Activated naive CD8-positive, alpha-beta T cell treated with anti-CD3 and anti-CD28 coated beads, Interleukin-2, amount 50 U/mL, for 24 hours (primary cell): ENCODE results near the gene ANO9.
A peak's percentile ranks its signal among the peaks of the same experiment; 100 is the strongest.

ENCODE experiments used
- ATAC-seq: fragments of 150-1000 bp; cut with Tn5 transposase; one replicate; pipeline ENCODE4 v1.10.0; 2021
- DNase-seq: peaks from one replicate; pipeline ENCODE4 v3.0.0; 2021
- H3K27ac Mint-ChIP-seq: one replicate; pipeline ENCODE4 v1.8.0; 2021; ENCODE audit warnings: mild to moderate bottlenecking, mixed read lengths
- H3K27me3 Mint-ChIP-seq: one replicate; pipeline ENCODE4 v1.8.0; 2021; ENCODE audit warnings: mixed read lengths
- H3K36me3 Mint-ChIP-seq: one replicate; pipeline ENCODE4 v1.8.0; 2021; ENCODE audit warnings: low read depth, mixed read lengths
- H3K4me1 Mint-ChIP-seq: one replicate; pipeline ENCODE4 v1.8.0; 2021; ENCODE audit warnings: mixed read lengths
- H3K4me3 Mint-ChIP-seq: one replicate; pipeline ENCODE4 v1.8.0; 2021; ENCODE audit warnings: mild to moderate bottlenecking, moderate library complexity, mixed read lengths
- H3K9me3 Mint-ChIP-seq: one replicate; pipeline ENCODE4 v1.8.0; 2021; ENCODE audit warnings: mixed read lengths

The ANO9 gene, protein sequence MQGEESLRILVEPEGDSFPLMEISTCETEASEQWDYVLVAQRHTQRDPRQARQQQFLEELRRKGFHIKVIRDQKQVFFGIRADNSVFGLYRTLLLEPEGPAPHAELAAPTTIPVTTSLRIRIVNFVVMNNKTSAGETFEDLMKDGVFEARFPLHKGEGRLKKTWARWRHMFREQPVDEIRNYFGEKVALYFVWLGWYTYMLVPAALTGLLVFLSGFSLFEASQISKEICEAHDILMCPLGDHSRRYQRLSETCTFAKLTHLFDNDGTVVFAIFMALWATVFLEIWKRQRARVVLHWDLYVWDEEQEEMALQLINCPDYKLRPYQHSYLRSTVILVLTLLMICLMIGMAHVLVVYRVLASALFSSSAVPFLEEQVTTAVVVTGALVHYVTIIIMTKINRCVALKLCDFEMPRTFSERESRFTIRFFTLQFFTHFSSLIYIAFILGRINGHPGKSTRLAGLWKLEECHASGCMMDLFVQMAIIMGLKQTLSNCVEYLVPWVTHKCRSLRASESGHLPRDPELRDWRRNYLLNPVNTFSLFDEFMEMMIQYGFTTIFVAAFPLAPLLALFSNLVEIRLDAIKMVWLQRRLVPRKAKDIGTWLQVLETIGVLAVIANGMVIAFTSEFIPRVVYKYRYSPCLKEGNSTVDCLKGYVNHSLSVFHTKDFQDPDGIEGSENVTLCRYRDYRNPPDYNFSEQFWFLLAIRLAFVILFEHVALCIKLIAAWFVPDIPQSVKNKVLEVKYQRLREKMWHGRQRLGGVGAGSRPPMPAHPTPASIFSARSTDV

DNA sequence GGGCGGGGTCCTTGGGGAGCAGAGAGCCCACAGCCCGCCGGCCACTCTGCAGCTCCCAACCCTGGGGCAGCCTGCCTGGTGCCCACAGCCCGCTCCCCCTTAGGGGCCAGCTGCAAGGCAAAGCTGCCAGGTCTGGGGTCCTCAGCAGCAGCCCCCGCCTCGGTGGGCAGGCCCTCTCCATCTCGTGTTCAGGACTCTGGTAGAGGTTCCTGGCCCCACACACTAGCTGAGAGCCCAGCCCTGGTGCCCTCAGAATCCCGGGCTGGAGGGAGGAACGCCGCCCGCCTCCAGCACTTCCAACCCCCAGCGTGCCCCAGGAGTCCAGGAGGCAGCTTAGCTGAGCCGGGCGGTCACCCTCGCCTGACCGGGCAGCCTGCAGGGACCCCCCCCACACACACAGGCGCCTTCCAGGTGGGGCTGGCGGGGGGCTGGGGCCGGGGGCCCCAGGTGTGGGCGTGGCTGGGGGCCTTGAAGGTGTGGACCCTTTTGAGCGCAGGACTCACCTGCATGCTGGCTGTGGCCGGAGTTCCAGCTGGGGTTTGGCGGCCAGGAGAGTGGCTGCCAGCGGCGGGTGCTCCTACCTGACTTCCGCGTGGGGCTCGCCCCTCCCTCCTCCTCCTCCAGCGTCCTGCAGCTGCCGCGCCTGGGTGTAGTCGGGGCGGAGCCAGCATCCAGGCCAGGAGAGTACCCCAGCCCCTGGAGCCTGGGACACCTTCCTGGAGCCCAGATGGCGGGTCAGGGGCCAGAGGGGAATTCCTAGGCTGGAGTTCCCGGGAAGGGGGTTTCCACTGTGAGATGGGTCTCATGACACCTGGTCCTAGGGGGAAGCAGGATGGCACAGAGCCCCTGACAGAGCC lies at the start of gene ANO9:
Gene ANO9, minus strand, starts transcription at position 594 of the 857 bp plus-strand sequence. Its CDS starts 85 bp downstream, at position 509.
- Mint-ChIP-seq H3K27me3 (no peaks in the 10 kb centered on the region), H3K4me3 (peak within 1 kb of the TSS; percentile 61), H3K36me3 (no peaks in the 10 kb centered on the region), H3K27ac (no peak within 1 kb of the TSS), H3K4me1 (peaks cover 17% of the 10 kb centered on the region), H3K9me3 (no peaks in the 10 kb centered on the region)
- peak; percentile 64 for ATAC-seq
- DNase-seq: peak; percentile 61

- no peak overlapping the region for H3K4me3 Mint-ChIP-seq
- H3K27ac Mint-ChIP-seq: no peak overlapping the region
- ATAC-seq (no peak), DNase-seq (no peak)
- H3K4me1 Mint-ChIP-seq: no peaks in the 10 kb centered on the region
- H3K9me3 Mint-ChIP-seq: no peaks in the 10 kb centered on the region
- peaks cover 8% of the 10 kb centered on the region for H3K36me3 Mint-ChIP-seq
- H3K27me3 Mint-ChIP-seq: no peaks in the 10 kb centered on the region
These were observed 49.5 kb upstream of the ANO9 start for GRCh38 chr11:491358-491757.

DNA sequence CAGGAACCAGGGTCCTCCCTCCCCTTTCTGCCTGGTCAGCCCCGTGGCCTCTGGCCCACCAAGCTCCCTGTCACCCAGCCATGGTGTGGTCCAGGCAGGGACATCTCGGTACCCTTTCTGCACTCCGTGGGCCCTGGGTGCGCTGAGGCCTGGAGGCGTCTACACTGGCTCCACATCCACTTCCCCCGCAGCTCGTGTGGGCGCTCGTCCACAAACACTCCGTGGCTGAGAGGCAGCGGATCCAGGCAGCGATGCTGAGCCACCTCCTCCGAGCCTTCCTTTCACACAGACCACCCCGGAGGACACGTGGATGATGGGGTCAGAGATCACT lies 49.1 kb upstream of the ANO9 start:
- no peaks in the 10 kb centered on the region for H3K27me3 Mint-ChIP-seq
- no peaks in the 10 kb centered on the region for H3K4me1 Mint-ChIP-seq
- H3K4me3 Mint-ChIP-seq: no peak overlapping the region
- ATAC-seq: no peak
- DNase-seq: no peak
- H3K27ac Mint-ChIP-seq: no peak overlapping the region
- peaks cover 7% of the 10 kb centered on the region for H3K36me3 Mint-ChIP-seq
- H3K9me3 Mint-ChIP-seq: no peaks in the 10 kb centered on the region

DNA sequence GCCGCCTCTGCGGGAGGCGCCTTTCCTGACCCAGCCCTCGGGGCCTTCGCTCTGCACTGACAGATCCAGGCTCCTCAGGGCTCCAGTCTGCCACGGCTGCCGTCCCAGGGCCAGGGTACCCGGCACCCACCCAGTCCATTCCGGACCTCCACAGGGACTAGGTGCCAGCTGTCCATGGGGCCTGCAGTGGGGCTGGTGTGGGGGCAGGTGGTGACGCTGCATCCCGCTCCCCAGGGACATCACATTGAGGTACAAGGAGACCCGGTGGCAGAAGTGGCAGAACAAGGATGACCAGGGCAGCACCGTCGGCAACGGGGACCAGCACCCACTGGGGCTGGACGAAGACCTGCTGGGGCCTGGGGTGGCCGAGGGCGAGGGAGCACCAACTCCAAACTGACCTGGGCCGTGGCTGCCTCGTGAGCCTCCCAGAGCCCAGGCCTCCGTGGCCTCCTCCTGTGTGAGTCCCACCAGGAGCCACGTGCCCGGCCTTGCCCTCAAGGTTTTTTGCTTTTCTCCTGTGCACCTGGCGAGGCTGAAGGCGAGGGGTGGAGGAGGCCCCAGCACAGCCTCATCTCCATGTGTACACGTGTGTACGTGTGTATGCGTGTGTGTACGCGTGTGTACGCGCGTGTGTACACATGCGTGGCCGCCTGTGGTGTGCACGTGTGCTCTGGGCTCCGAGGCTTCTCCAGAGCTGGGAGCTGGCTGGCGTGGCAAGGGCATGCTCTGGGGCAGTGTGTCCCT lies 48.5 kb upstream of the ANO9 start:
- H3K27ac Mint-ChIP-seq: no peak overlapping the region
- no peak overlapping the region for H3K4me3 Mint-ChIP-seq
- H3K9me3 Mint-ChIP-seq: no peaks in the 10 kb centered on the region
- ATAC-seq (no peak), DNase-seq (no peak)
- no peaks in the 10 kb centered on the region for H3K27me3 Mint-ChIP-seq
- peaks cover 4% of the 10 kb centered on the region for H3K36me3 Mint-ChIP-seq
- no peaks in the 10 kb centered on the region for H3K4me1 Mint-ChIP-seq

GRCh38 chr11:489610-490185 lies 47.9 kb upstream of the ANO9 start:
- Mint-ChIP-seq H3K27me3 (no peaks in the 10 kb centered on the region), H3K9me3 (no peaks in the 10 kb centered on the region), H3K4me3 (no peak overlapping the region), H3K27ac (no peak overlapping the region), H3K36me3 (peaks cover 2% of the 10 kb centered on the region), H3K4me1 (no peaks in the 10 kb centered on the region)
- DNase-seq: no peak
- no peak for ATAC-seq

DNA sequence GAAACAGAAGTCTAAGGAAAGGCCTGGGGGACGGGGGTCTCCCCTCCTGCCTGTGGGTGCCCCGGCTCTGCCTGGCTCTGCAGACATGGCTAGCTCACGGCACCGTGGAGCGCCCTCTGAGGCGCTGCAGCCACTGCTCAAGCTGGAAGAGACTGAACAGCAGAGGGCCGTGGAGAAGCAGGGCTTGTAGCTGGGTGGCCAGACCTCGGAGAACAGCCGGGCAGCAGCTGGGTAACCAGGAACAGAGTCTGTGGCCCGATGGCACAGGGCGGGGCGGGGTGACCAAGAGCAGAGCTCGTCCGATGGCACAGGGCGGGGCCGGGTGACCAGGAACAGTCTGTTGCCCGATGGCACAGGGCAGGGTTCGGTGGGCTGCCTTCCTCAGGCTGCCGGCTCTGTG lies 47.2 kb upstream of the ANO9 start:
- no peak for DNase-seq
- H3K27me3 Mint-ChIP-seq: no peaks in the 10 kb centered on the region
- no peak overlapping the region for H3K27ac Mint-ChIP-seq
- ATAC-seq: no peak
- no peaks in the 10 kb centered on the region for H3K9me3 Mint-ChIP-seq
- H3K4me1 Mint-ChIP-seq: no peaks in the 10 kb centered on the region
- H3K36me3 Mint-ChIP-seq: no peaks in the 10 kb centered on the region
- H3K4me3 Mint-ChIP-seq: no peak overlapping the region

DNA sequence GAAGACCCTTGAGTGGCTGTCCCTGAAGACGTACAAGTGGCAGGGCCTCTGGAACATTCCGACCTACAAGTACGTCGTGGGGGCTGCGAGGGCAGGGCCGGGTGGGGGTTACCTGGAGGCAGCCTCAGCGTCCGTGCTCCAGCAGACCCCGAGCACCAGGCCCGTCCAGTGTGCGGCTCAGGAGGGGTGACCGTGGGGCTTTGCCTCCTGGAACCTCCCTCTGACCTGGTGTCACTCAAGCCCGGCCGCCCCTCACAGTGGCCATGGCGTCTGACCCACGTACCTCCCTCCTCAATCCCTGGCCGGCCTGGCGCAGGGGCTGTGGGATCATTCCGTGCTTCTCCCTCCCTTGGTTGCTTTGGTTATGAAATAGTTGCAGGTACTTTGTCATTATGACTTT lies 46.8 kb upstream of the ANO9 start:
- no peak overlapping the region for H3K27ac Mint-ChIP-seq
- no peak for ATAC-seq
- no peaks in the 10 kb centered on the region for H3K4me1 Mint-ChIP-seq
- H3K4me3 Mint-ChIP-seq: no peak overlapping the region
- no peaks in the 10 kb centered on the region for H3K27me3 Mint-ChIP-seq
- H3K9me3 Mint-ChIP-seq: no peaks in the 10 kb centered on the region
- no peak for DNase-seq
- no peaks in the 10 kb centered on the region for H3K36me3 Mint-ChIP-seq

GRCh38 chr11:488062-488461 lies 46.3 kb upstream of the ANO9 start:
- Mint-ChIP-seq H3K36me3 (no peaks in the 10 kb centered on the region), H3K27me3 (no peaks in the 10 kb centered on the region), H3K27ac (no peak overlapping the region), H3K4me1 (no peaks in the 10 kb centered on the region), H3K9me3 (no peaks in the 10 kb centered on the region), H3K4me3 (no peak overlapping the region)
- no peak for DNase-seq
- ATAC-seq: no peak

DNA sequence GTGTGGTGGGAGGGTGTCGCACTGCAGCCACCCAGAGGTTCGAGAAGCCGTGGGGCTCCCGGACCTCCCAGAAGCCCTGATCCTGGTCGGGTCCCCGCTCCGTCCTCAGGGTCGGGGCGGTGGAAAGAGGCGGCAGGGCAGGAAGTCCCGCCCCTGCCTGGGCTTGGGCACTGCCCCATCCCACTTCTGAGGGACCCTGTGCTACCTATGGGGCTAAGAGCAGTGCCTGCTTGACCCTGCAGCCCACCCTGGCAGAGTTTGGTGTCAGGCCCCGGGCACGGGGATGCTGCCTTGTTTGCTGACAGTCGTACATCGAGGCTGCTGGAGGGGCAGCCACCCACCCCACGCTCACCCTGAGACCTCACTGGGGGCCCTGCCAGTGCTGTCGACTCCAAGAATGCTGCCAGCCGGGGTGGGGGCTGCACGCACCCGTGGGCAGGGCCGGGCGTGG lies 45.8 kb upstream of the ANO9 start:
- Mint-ChIP-seq H3K9me3 (no peaks in the 10 kb centered on the region), H3K4me3 (no peak overlapping the region), H3K4me1 (no peaks in the 10 kb centered on the region), H3K27ac (no peak overlapping the region), H3K36me3 (no peaks in the 10 kb centered on the region), H3K27me3 (no peaks in the 10 kb centered on the region)
- ATAC-seq: no peak
- no peak for DNase-seq

DNA sequence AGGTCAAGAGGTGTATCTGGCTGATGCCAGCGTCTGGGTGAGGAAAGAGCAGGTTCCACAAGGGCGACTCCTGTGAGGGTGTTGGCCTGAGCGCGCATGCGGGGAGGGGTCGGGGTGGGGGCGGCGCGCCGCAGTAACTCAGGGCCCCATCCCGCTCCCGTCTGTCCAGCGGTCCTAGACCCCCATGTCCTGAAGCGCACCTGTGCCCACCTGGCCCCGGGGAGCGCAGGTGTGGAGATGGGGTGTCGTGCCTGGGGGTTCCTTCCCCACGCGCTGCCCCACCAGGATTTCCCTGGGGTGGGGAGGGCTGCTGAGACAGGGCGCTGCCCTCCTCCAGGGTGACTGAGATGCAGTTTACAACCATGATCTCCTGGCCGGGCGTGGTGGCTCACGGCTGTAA lies 44.4 kb upstream of the ANO9 start:
- DNase-seq: no peak
- Mint-ChIP-seq H3K36me3 (no peaks in the 10 kb centered on the region), H3K27ac (no peak overlapping the region), H3K9me3 (no peaks in the 10 kb centered on the region), H3K27me3 (no peaks in the 10 kb centered on the region), H3K4me3 (no peak overlapping the region), H3K4me1 (no peaks in the 10 kb centered on the region)
- no peak for ATAC-seq

GRCh38 chr11:484616-485015 lies 42.8 kb upstream of the ANO9 start:
- no peak for ATAC-seq
- Mint-ChIP-seq H3K4me1 (peaks cover 2% of the 10 kb centered on the region), H3K9me3 (no peaks in the 10 kb centered on the region), H3K27ac (no peak overlapping the region), H3K36me3 (no peaks in the 10 kb centered on the region), H3K4me3 (no peak overlapping the region), H3K27me3 (no peaks in the 10 kb centered on the region)
- DNase-seq: no peak

GRCh38 chr11:479311-479710 lies 37.5 kb upstream of the ANO9 start:
- no peaks in the 10 kb centered on the region for H3K27me3 Mint-ChIP-seq
- no peak overlapping the region for H3K4me3 Mint-ChIP-seq
- H3K36me3 Mint-ChIP-seq: no peaks in the 10 kb centered on the region
- no peaks in the 10 kb centered on the region for H3K9me3 Mint-ChIP-seq
- ATAC-seq (no peak), DNase-seq (no peak)
- H3K27ac Mint-ChIP-seq: no peak overlapping the region
- peaks cover 2% of the 10 kb centered on the region for H3K4me1 Mint-ChIP-seq

DNA sequence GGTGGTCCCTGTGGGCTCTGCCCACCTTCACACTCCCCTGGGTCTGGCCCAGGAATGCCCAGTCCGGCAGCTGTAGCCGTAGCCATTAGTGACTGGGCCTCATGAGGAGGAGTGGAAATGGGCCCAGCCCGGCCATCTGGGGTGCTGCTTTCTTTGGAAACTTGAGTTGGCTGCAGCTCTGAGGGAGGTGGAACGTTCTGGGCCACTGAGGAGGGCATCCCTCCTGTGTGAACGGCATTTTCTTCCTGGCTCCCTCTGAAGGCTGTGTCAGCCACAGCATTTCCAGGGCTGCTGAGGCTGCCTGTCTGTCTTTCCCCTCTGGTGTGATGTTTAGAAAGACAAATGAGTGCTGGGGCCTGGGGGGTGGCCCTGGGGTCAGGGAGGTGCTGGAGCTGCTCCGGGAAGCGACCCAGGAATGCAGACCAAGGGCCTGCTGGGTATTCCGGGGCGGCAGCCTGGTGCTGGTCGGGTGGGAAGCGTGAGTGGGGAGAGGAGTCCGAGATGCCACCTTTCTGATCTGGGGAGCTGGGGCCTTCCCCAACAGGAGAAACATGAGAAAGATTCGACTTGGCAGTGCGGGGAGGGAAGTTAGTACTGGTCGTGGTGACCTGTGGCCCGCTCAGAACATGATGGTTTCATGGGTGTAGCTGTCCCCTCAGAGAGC lies 35.4 kb upstream of the ANO9 start:
- Mint-ChIP-seq H3K36me3 (no peaks in the 10 kb centered on the region), H3K27ac (no peak overlapping the region), H3K27me3 (no peaks in the 10 kb centered on the region), H3K4me1 (peaks cover 2% of the 10 kb centered on the region), H3K9me3 (no peaks in the 10 kb centered on the region), H3K4me3 (no peak overlapping the region)
- no peak for DNase-seq
- no peak for ATAC-seq
